Testis (tissue), 3 donors: ENCODE data around the gene PCSK7. TPM values are rescaled to one million over a fixed set of nuclear protein-coding genes. Genes with fewer than 3 reads are reported as not detected.

Experiments
- DNase-seq: peaks from one replicate; pipeline ENCODE4 v3.0.0-alpha.2; 2019
- H3K27ac ChIP-seq, 2 donors: fragments of 200-600 bp; sonication (generic); one replicate each; pipeline ENCODE4 v1.5.1; 2019
- H3K27me3 ChIP-seq: fragments of 200-600 bp; sonication (generic); one replicate; pipeline ENCODE4 v1.5.1; 2019
- H3K36me3 ChIP-seq: fragments of 200-600 bp; sonication (generic); one replicate; pipeline ENCODE4 v1.5.1; 2017; ENCODE audit warnings: low read depth; ENCODE audit errors: missing control alignments
- H3K4me1 ChIP-seq: fragments of 200-600 bp; sonication (generic); one replicate; pipeline ENCODE4 v1.5.1; 2019
- H3K4me3 ChIP-seq, 2 donors: fragments of 200-600 bp; sonication (generic); one replicate each; pipeline ENCODE4 v1.5.1; 2017 to 2019
- H3K9me3 ChIP-seq: fragments of 200-600 bp; sonication (generic); one replicate; pipeline ENCODE4 v1.5.1; 2017
- POLR2A ChIP-seq: fragments of 450-650 bp; IDR thresholded peaks from one replicate; pipeline ENCODE4 v1.6.1; 2017; ENCODE audit warnings: antibody characterized with exemption, mild to moderate bottlenecking, moderate library complexity
- WGBS, 2 donors: methylation state at CpG; one replicate each; pipeline ENCODE4 v1.1.5; 2018; 5-methylcytosine and 5-hydroxymethylcytosine counted together
- intact Hi-C: fragments of 100-400 bp; cut with DNase I; formaldehyde crosslinking; loops from one replicate; pipeline ENCODE4 v1.15.1; 2023; ENCODE audit warnings: low total_unique reads
- polyA plus RNA-seq: library from polyadenylated mRNA; stranded (reverse); fragments of 350-450 nt; fragmentation: Illumina TruSeq; extraction: RNeasy Lipid Tissue Mini Kit (QIAGEN cat#74804); gene quantifications from one replicate; pipeline ENCODE4 v1.2.3, GENCODE V29; 2014; ENCODE audit warnings: low read depth, low replicate concordance; ENCODE audit not compliant: insufficient read depth
- small RNA-seq, 2 donors: library from RNA; depleted of rRNA; stranded (forward); fragments of <200 nt; gene quantifications; one replicate each; pipeline ENCODE3, GENCODE V24; 2016
- total RNA-seq, 2 donors: library from RNA; depleted of rRNA; stranded (reverse); fragments of >200 nt; gene quantifications; one replicate each; pipeline ENCODE4 v1.2.3, GENCODE V29; 2016
- TF ChIP-seq, protein P1 (sequence below), 3 experiments: fragments of 450-650 bp in 2 of 3; fragments of 200-600 bp in 1 of 3; sonication (generic) in 1 of 3; IDR thresholded peaks; one replicate each; pipeline ENCODE4 v1.5.1; 2016 to 2019; ENCODE audit warnings: antibody characterized with exemption in 3 of 3, mild to moderate bottlenecking in 2 of 3, moderate library complexity in 1 of 3

The PCSK7 gene
- total and polyA plus RNA-seq, 3 donors from 2014 or later, result 52.0 to 66.5 (median 57.7) TPM

DNA sequence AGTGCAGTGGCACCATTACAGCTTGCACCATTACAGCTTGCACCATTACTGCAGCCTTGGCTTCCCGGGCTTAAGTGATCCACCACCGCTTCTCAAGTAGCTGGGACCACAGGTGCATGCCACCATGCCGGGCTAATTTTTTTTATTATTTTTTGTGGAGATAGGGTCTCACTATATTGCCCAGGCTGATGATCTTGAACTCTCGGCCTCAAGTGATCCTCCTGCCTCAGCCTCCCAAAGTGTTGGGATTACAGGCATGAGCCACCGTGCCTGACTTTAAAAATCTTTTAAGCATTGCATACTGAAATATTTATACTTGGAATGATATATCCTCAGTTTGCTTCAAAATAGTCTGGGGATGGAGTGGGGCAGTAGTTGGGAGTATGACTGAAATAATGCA, 77.4 kb downstream of the PCSK7 start:
- Histone ChIP-seq H3K4me3 (no peak overlapping the region), H3K4me1 (no peaks in the 10 kb centered on the region), H3K36me3 (no peaks in the 10 kb centered on the region), H3K9me3 (no peaks in the 10 kb centered on the region), H3K27ac (no peak overlapping the region), H3K27me3 (no peaks in the 10 kb centered on the region)
- DNase-seq, result no peak
- TF ChIP-seq POLR2A, result no peak
- TF ChIP-seq, protein P1, sequence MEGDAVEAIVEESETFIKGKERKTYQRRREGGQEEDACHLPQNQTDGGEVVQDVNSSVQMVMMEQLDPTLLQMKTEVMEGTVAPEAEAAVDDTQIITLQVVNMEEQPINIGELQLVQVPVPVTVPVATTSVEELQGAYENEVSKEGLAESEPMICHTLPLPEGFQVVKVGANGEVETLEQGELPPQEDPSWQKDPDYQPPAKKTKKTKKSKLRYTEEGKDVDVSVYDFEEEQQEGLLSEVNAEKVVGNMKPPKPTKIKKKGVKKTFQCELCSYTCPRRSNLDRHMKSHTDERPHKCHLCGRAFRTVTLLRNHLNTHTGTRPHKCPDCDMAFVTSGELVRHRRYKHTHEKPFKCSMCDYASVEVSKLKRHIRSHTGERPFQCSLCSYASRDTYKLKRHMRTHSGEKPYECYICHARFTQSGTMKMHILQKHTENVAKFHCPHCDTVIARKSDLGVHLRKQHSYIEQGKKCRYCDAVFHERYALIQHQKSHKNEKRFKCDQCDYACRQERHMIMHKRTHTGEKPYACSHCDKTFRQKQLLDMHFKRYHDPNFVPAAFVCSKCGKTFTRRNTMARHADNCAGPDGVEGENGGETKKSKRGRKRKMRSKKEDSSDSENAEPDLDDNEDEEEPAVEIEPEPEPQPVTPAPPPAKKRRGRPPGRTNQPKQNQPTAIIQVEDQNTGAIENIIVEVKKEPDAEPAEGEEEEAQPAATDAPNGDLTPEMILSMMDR (IDR thresholded peaks at IDR 0.05), result no peak
- WGBS, 2 donors, result 90 to 91% methylated on average over 5 of the region's 5 CpGs
- intact Hi-C loops, result no loop called here

Small RNA genes within 50 kb of the gene (small RNA-seq; reads per million reads assigned to genes)
- gene RF00564, result 0 reads per million in 2 donors

Other genes with a start within 250 kb of the PCSK7 start
- 100 to 1,000 TPM; 123 to 125 TPM for gene SIK3, start 133.6 kb downstream of the PCSK7 start, total RNA-seq
- gene SIK3, start 133.6 kb downstream of the PCSK7 start, polyA plus RNA-seq, result 112 TPM
- 100 to 1,000 TPM; 150 to 156 TPM for gene PAFAH1B2, start 87.8 kb downstream of the PCSK7 start, total RNA-seq
- 66.5 TPM for gene PAFAH1B2, start 87.8 kb downstream of the PCSK7 start, polyA plus RNA-seq
- 100 to 1,000 TPM in 1 of 2 donors, 10 to 100 TPM in 1; 93.8 to 129 TPM for gene SIDT2, start 53.3 kb downstream of the PCSK7 start, total RNA-seq
- gene SIDT2, start 53.3 kb downstream of the PCSK7 start, polyA plus RNA-seq, result 69.5 TPM
- gene TAGLN, start 32.7 kb downstream of the PCSK7 start, total RNA-seq, result 100 to 1,000 TPM; 167 to 187 TPM
- 800 TPM for gene TAGLN, start 32.7 kb downstream of the PCSK7 start, polyA plus RNA-seq
- gene RNF214, start 598 bp upstream of the PCSK7 start, total RNA-seq, result 10 to 100 TPM; 37.8 to 48.9 TPM
- gene RNF214, start 598 bp upstream of the PCSK7 start, polyA plus RNA-seq, result 44.9 TPM
- 10 to 100 TPM; 13.8 to 17.9 TPM for gene BACE1-AS, start 59.3 kb upstream of the PCSK7 start, total RNA-seq
- 11.2 TPM for gene BACE1-AS, start 59.3 kb upstream of the PCSK7 start, polyA plus RNA-seq
- gene BACE1, start 84.2 kb upstream of the PCSK7 start, total RNA-seq, result 10 to 100 TPM; 24.7 to 32.5 TPM
- gene BACE1, start 84.2 kb upstream of the PCSK7 start, polyA plus RNA-seq, result 50.4 TPM
- gene CEP164, start 95.8 kb upstream of the PCSK7 start, total RNA-seq, result 100 to 1,000 TPM in 1 of 2 donors, 10 to 100 TPM in 1; 83.3 to 157 TPM
- 111 TPM for gene CEP164, start 95.8 kb upstream of the PCSK7 start, polyA plus RNA-seq